Tibial artery (tissue), 4 donors: ENCODE data around the gene HTATSF1.

Experiments used
- DNase-seq, 2 donors: peaks; one replicate each; pipeline ENCODE4 v3.0.0-alpha.2; 2019
- H3K27ac ChIP-seq, 2 donors: fragments of 200-600 bp; sonication (generic) in 1 of 2; 1 replicate in 1 of 2; 2 replicates in 1 of 2; pipeline ENCODE4 v1.5.1; 2018 to 2019; ENCODE audit warnings: mild to moderate bottlenecking in 1 of 2
- H3K27me3 ChIP-seq, 2 donors: fragments of 200-600 bp; sonication (generic) in 1 of 2; one replicate each; pipeline versions ENCODE4 v1.5.1 to v1.6.0; 2016 to 2019
- H3K36me3 ChIP-seq, 3 donors: fragments of 200-600 bp; sonication (generic) in 2 of 3; one replicate each; pipeline ENCODE4 v1.5.1; 2016 to 2019; ENCODE audit warnings: mild to moderate bottlenecking in 2 of 3
- H3K4me1 ChIP-seq, 4 donors: fragments of 200-600 bp; sonication (generic) in 2 of 4; 1 replicate in 3 of 4; 2 replicates in 1 of 4; pipeline ENCODE4 v1.5.1; 2016 to 2019
- H3K4me3 ChIP-seq, 2 donors: fragments of 200-600 bp; sonication (generic) in 1 of 2; 1 replicate in 1 of 2; 2 replicates in 1 of 2; pipeline ENCODE4 v1.5.1; 2018 to 2019; ENCODE audit warnings: mild to moderate bottlenecking in 2 of 2
- H3K9me3 ChIP-seq, 3 donors: fragments of 200-600 bp; sonication (generic) in 1 of 3; one replicate each; pipeline ENCODE4 v1.5.1; 2016 to 2019
- CTCF ChIP-seq, 2 experiments: fragments of 200-600 bp in 1 of 2; fragments of 450-650 bp in 1 of 2; IDR thresholded peaks; one replicate each; pipeline ENCODE4 v1.5.1; 2017 to 2019; ENCODE audit warnings: antibody characterized with exemption in 2 of 2, mild to moderate bottlenecking in 1 of 2, moderate library complexity in 1 of 2
- intact Hi-C: fragments of 100-400 bp; cut with DNase I; formaldehyde crosslinking; loops from one replicate; pipeline ENCODE4 v1.15.0; 2023; ENCODE audit warnings: low total_unique reads

The HTATSF1 gene

GRCh38 chrX:136555694-136556093 is 58.3 kb downstream of the HTATSF1 start:
- Histone ChIP-seq H3K27ac (no peak overlapping the region), H3K4me3 (no peak overlapping the region), H3K27me3 (no peaks in the 10 kb centered on the region), H3K36me3 (no peaks in the 10 kb centered on the region), H3K4me1 (no peaks in the 10 kb centered on the region), H3K9me3 (no peaks in the 10 kb centered on the region)
- DNase-seq, result no peak
- TF ChIP-seq CTCF (IDR thresholded peaks at IDR 0.05), result no peak
- intact Hi-C loops, result no loop called here
